Measurements from ENCODE around the gene CBY3. TPM values are rescaled to one million over a fixed set of nuclear protein-coding genes. Genes with fewer than 3 reads are reported as not detected.
A peak's percentile ranks its signal among the peaks of the same experiment; 100 is the strongest.

CBY3 gene
- total and polyA plus RNA-seq, 4 donors = 0.10 to 0.22 TPM; not detected in 2

DNA sequence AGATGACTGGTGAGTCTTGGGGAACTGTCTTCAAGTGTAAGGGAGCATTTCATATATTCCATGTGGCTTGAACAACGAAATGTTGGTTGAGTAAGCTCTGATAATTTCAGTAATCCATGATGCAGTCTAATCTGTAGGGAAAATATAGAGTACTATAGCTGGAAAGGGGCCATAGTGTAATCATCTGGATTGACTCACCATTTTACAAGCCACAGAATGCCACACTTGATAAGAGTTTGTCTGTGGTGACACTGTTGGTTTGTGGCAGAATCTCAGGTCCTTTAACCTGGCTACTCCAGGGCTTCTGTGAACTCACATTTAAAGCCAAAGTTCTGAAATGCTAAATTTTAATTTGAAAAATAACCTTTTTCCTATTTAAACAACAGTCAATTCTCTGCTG, 35.5 kb upstream of the CBY3 start:
- no peak for DNase-seq
- Histone ChIP-seq H3K4me3 (no peak overlapping the region), H3K36me3 (ENCODE audit: control insufficient read depth in 4 of 4, insufficient read depth in 4 of 4, low read length in 4 of 4) (peaks cover 36 to 49% (median 44%) of the 10 kb centered on the region in 4 donors), H3K27ac (ENCODE audit: low read depth in 1 of 2, low read length in 1 of 2) (no peak overlapping the region), H3K9ac (ENCODE audit: insufficient read depth in 1 of 2, low read length in 2 of 2) (no peak overlapping the region), H3K27me3 (ENCODE audit: control insufficient read depth in 3 of 3, insufficient read depth in 3 of 3, low read length in 2 of 3) (no peaks in the 10 kb centered on the region), H3K4me1 (ENCODE audit: control insufficient read depth in 5 of 5, insufficient read depth in 5 of 5, low read length in 5 of 5) (no peaks in the 10 kb centered on the region), H3K9me3 (ENCODE audit: control insufficient read depth in 4 of 4, insufficient read depth in 3 of 4, low read length in 3 of 4) (no peaks in the 10 kb centered on the region)
- no peak for ATAC-seq (ENCODE audit: insufficient read depth, low FRiP score)
- TF ChIP-seq, protein P1, sequence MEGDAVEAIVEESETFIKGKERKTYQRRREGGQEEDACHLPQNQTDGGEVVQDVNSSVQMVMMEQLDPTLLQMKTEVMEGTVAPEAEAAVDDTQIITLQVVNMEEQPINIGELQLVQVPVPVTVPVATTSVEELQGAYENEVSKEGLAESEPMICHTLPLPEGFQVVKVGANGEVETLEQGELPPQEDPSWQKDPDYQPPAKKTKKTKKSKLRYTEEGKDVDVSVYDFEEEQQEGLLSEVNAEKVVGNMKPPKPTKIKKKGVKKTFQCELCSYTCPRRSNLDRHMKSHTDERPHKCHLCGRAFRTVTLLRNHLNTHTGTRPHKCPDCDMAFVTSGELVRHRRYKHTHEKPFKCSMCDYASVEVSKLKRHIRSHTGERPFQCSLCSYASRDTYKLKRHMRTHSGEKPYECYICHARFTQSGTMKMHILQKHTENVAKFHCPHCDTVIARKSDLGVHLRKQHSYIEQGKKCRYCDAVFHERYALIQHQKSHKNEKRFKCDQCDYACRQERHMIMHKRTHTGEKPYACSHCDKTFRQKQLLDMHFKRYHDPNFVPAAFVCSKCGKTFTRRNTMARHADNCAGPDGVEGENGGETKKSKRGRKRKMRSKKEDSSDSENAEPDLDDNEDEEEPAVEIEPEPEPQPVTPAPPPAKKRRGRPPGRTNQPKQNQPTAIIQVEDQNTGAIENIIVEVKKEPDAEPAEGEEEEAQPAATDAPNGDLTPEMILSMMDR (IDR thresholded peaks at IDR 0.05; ENCODE audit: control extremely low read depth, extremely low read depth) = no peak
- 77 to 90% methylated on average over 1 of the region's 1 CpG for WGBS, 2 donors

DNA sequence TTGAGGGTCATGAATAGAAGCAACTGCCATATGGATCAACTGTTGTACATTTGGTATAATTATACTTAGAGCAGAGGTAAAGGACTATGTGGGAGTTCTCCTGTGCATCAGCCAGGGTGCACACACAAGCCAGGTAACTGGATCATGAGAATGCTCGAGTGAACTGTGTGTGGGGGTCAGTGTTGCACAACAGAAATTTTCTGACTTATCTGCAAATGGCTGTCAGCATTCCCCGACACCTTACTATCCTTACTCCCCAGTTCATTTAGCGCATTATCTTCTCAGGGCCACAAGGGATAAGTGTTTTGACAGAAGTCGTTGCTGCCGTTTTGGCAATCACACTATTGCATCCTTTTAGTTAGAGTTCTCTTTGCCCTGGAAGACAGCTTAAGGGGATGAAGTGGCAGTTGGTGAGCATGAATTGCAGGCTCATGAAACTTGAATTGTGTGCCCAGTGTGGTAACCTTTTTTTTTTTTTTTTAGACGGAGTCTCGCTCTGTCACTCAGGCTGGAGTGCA, 19.6 kb upstream of the CBY3 start:
- H3K9ac ChIP-seq (ENCODE audit: insufficient read depth in 1 of 2, low read length in 2 of 2) = peak overlapping the region in 1 of 2 donors; percentile 96
- TF ChIP-seq, protein P1 (IDR thresholded peaks at IDR 0.05; ENCODE audit: control extremely low read depth, extremely low read depth) = no peak
- ATAC-seq (ENCODE audit: insufficient read depth, low FRiP score) (no peak), DNase-seq (peak in 2 of 3 donors; percentile 31 to 36)
- H3K9me3 ChIP-seq (ENCODE audit: control insufficient read depth in 4 of 4, insufficient read depth in 3 of 4, low read length in 3 of 4) = no peaks in the 10 kb centered on the region
- H3K27ac ChIP-seq (ENCODE audit: low read depth in 1 of 2, low read length in 1 of 2) = peak overlapping the region; percentile 22 to 36
- peaks cover 4 to 20% (median 5%) of the 10 kb centered on the region in 5 donors for H3K4me1 ChIP-seq (ENCODE audit: control insufficient read depth in 5 of 5, insufficient read depth in 5 of 5, low read length in 5 of 5)
- H3K4me3 ChIP-seq = peak overlapping the region; percentile 24
- no peaks in the 10 kb centered on the region for H3K27me3 ChIP-seq (ENCODE audit: control insufficient read depth in 3 of 3, insufficient read depth in 3 of 3, low read length in 2 of 3)
- WGBS, 2 donors = 27 to 38% methylated on average over 7 of the region's 7 CpGs
- peaks cover 4 to 11% (median 5%) of the 10 kb centered on the region in 4 donors for H3K36me3 ChIP-seq (ENCODE audit: control insufficient read depth in 4 of 4, insufficient read depth in 4 of 4, low read length in 4 of 4)

DNA sequence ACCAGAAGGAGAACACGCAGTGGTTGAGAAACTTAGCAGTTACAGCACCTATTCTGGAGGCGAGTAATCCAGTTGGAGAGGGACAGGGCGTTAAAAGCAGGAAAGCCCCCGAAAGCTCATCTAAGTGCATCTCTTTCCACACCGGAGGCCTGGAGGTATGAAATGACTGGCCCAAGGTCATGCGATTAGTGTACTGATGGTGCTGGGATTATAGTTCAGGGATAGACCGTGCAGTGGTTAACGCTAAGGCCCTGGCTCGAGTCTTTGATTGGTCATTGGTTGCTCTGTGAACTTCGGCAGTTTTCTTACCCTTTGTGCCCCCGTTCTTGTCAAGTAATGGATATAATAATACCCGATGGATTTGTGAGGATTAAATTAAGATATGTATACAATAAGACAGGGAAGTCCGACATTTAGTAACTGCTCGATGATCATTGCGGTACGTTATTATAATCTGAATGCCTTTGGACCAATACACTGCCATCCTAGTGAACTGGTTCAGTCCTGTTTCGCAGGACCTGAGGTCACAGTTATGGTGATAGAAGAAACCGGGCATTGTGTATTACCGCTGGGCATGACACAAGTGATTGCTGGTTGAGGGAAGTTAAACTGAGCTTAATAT, 18.9 kb upstream of the CBY3 start:
- H3K36me3 ChIP-seq (ENCODE audit: control insufficient read depth in 4 of 4, insufficient read depth in 4 of 4, low read length in 4 of 4) = peaks cover 4 to 11% (median 4%) of the 10 kb centered on the region in 4 donors
- DNase-seq (peak; percentile 22 to 69 (median 60)), ATAC-seq (ENCODE audit: insufficient read depth, low FRiP score) (no peak)
- WGBS, 2 donors = 1% methylated on average over 19 of the region's 19 CpGs
- peak overlapping the region; percentile 96 for H3K9ac ChIP-seq (ENCODE audit: insufficient read depth in 1 of 2, low read length in 2 of 2)
- peak overlapping the region; percentile 81 for H3K4me3 ChIP-seq
- no peaks in the 10 kb centered on the region for H3K27me3 ChIP-seq (ENCODE audit: control insufficient read depth in 3 of 3, insufficient read depth in 3 of 3, low read length in 2 of 3)
- TF ChIP-seq, protein P1 (IDR thresholded peaks at IDR 0.05; ENCODE audit: control extremely low read depth, extremely low read depth) = no peak
- H3K9me3 ChIP-seq (ENCODE audit: control insufficient read depth in 4 of 4, insufficient read depth in 3 of 4, low read length in 3 of 4) = no peaks in the 10 kb centered on the region
- H3K4me1 ChIP-seq (ENCODE audit: control insufficient read depth in 5 of 5, insufficient read depth in 5 of 5, low read length in 5 of 5) = peaks cover 3 to 20% (median 5%) of the 10 kb centered on the region in 5 donors
- peak overlapping the region; percentile 97 to 99 for H3K27ac ChIP-seq (ENCODE audit: low read depth in 1 of 2, low read length in 1 of 2)
